Measurements from ENCODE around the gene HSPA5.
"Not testable (repeated sequence)": the region's sequence is repeated elsewhere in the genome, so short reads cannot be mapped to it uniquely, and the experiment has no call there.

Gene HSPA5

DNA sequence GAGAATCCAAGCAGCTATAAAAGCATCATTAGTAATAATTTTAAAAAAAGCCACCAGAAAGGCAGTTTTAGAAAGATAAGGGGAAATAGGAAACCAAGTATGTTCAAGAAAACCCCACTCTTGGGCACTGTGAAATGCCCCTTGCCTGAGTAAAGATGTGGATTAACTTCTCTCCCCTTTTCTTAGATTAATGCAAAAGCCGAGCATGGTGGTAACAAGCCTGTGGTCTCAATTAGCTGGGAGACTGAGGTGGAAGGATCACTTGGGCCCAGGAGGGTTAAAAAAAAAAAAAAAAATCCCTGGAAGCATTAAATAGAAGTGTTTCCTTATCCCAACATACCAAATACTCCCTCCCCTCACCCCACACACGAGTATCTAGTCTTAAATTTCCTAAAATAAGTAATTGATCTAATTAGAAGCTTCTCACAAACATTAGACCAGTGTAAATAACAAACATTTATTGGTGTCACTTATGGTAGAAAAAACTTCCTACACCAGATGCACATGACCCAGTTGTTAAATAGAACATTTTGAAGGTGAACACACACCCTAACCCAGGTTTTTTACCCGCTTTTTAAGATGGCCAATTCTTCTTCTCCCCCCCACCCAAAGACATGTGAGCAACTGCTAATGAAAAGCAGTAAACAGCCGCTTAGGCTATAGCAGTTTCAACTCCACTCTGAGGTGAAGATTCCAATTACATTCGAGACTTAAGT lies 5.2 kb downstream of the HSPA5 start:
- Histone ChIP-seq H2BK15ac (replicated peaks; ENCODE audit: low read depth) (no peak overlapping the region), H4K5ac (ENCODE audit: low read length) (no peak overlapping the region), H3K18ac (ENCODE audit: low read length) (no peak overlapping the region), H3K79me2 (ENCODE audit: control insufficient read depth, insufficient read depth, low read length) (peaks cover 37% of the 10 kb centered on the region), H2BK5ac (ENCODE audit: low read length) (no peak overlapping the region), H3K4ac (ENCODE audit: low read depth, low read length) (no peak overlapping the region), H2AK5ac (ENCODE audit: low read length) (no peak overlapping the region), H3K27ac (ENCODE audit: low read depth, low read length) (no peak overlapping the region), H3K23ac (ENCODE audit: low read length) (no peak overlapping the region), H3K4me3 (ENCODE audit: low read length) (no peak overlapping the region), H3K4me2 (ENCODE audit: low read length) (no peak overlapping the region), H3K27me3 (ENCODE audit: insufficient read depth, low read length, poor library complexity) (no peaks in the 10 kb centered on the region), H2BK120ac (ENCODE audit: low read depth, low read length) (no peak overlapping the region), H3K4me1 (ENCODE audit: control insufficient read depth, low read depth, low read length) (peaks cover 1% of the 10 kb centered on the region), H3K36me3 (ENCODE audit: control insufficient read depth, insufficient read depth, low read length) (peaks cover 15% of the 10 kb centered on the region), H3K56ac (ENCODE audit: low read length) (no peak overlapping the region), H3K9ac (ENCODE audit: low read length) (no peak overlapping the region), H4K8ac (ENCODE audit: low read depth, low read length) (no peak overlapping the region), H3K79me1 (ENCODE audit: low read length) (peaks cover 3% of the 10 kb centered on the region)
- 100% methylated on average over 1 of the region's 5 CpGs for WGBS (ENCODE audit: extremely low coverage, insufficient coverage, low lambda C conversion rate)
- no peak for DNase-seq

DNA sequence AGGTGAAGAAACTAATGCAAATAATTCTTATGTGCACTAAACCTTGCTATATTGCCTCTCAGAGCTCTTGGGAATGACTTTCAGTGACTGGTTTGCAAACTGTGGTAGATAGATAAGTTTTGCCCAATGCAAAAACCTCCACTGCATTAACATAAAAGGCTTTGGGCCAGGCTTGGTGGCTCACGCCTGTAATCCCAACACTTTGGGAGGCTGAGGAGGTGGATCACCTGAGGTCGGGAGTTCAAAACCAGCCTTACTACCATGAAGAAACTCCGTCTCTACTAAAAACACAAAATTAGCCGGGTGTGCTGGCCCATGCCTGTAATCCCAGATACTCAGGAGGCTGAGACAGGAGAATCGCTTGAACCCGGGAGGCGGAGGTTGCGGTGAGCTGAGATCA lies 7.0 kb downstream of the HSPA5 start:
- not testable (repeated sequence) for H3K4ac ChIP-seq (ENCODE audit: low read depth, low read length); H2BK15ac ChIP-seq (replicated peaks; ENCODE audit: low read depth); H3K27me3 ChIP-seq (ENCODE audit: insufficient read depth, low read length, poor library complexity); H4K8ac ChIP-seq (ENCODE audit: low read depth, low read length); H3K4me2 ChIP-seq (ENCODE audit: low read length); H3K23ac ChIP-seq (ENCODE audit: low read length); H3K4me3 ChIP-seq (ENCODE audit: low read length); DNase-seq; H2BK5ac ChIP-seq (ENCODE audit: low read length); H3K27ac ChIP-seq (ENCODE audit: low read depth, low read length); H3K79me1 ChIP-seq (ENCODE audit: low read length); H2AK5ac ChIP-seq (ENCODE audit: low read length); H3K56ac ChIP-seq (ENCODE audit: low read length); H2BK120ac ChIP-seq (ENCODE audit: low read depth, low read length); H4K5ac ChIP-seq (ENCODE audit: low read length); H3K4me1 ChIP-seq (ENCODE audit: control insufficient read depth, low read depth, low read length); H3K18ac ChIP-seq (ENCODE audit: low read length); H3K9ac ChIP-seq (ENCODE audit: low read length)
- Histone ChIP-seq H3K79me2 (ENCODE audit: control insufficient read depth, insufficient read depth, low read length) (peaks cover 20% of the 10 kb centered on the region), H3K36me3 (ENCODE audit: control insufficient read depth, insufficient read depth, low read length) (peaks cover 12% of the 10 kb centered on the region)
- no CpG with 5 or more reads among the region's 8 CpGs for WGBS (ENCODE audit: extremely low coverage, insufficient coverage, low lambda C conversion rate)

DNA sequence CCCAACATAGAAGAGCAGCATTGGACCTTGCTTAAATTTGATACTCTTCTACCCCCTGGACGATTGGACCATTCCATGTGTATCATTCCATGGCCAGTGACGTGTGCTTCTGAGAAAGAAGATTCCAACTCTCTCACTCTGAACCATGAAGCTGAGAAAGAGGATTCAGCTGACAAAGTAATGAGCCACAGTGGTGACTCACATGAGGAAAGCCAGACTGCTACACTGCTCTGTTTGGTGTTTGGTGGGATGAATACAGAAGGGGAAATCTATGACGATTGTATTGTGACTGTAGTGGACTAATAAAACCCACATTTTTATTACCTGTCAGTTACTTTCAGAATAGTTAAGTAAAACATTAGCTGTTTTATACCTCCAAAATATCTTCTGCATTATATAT lies 7.5 kb downstream of the HSPA5 start:
- H4K8ac ChIP-seq (ENCODE audit: low read depth, low read length) = no peak overlapping the region
- no peaks in the 10 kb centered on the region for H3K4me1 ChIP-seq (ENCODE audit: control insufficient read depth, low read depth, low read length)
- no peak for DNase-seq
- H3K4ac ChIP-seq (ENCODE audit: low read depth, low read length) = no peak overlapping the region
- no peak overlapping the region for H2AK5ac ChIP-seq (ENCODE audit: low read length)
- H3K79me1 ChIP-seq (ENCODE audit: low read length) = peaks cover 3% of the 10 kb centered on the region
- peaks cover 16% of the 10 kb centered on the region for H3K79me2 ChIP-seq (ENCODE audit: control insufficient read depth, insufficient read depth, low read length)
- H3K9ac ChIP-seq (ENCODE audit: low read length) = no peak overlapping the region
- WGBS (ENCODE audit: extremely low coverage, insufficient coverage, low lambda C conversion rate) = no CpG with 5 or more reads among the region's 3 CpGs
- no peak overlapping the region for H2BK15ac ChIP-seq (replicated peaks; ENCODE audit: low read depth)
- H2BK5ac ChIP-seq (ENCODE audit: low read length) = no peak overlapping the region
- no peak overlapping the region for H2BK120ac ChIP-seq (ENCODE audit: low read depth, low read length)
- no peak overlapping the region for H3K4me2 ChIP-seq (ENCODE audit: low read length)
- H3K27ac ChIP-seq (ENCODE audit: low read depth, low read length) = no peak overlapping the region
- no peak overlapping the region for H3K23ac ChIP-seq (ENCODE audit: low read length)
- no peak overlapping the region for H3K4me3 ChIP-seq (ENCODE audit: low read length)
- no peak overlapping the region for H3K56ac ChIP-seq (ENCODE audit: low read length)
- H3K27me3 ChIP-seq (ENCODE audit: insufficient read depth, low read length, poor library complexity) = no peaks in the 10 kb centered on the region
- H4K5ac ChIP-seq (ENCODE audit: low read length) = no peak overlapping the region
- H3K18ac ChIP-seq (ENCODE audit: low read length) = no peak overlapping the region
- H3K36me3 ChIP-seq (ENCODE audit: control insufficient read depth, insufficient read depth, low read length) = peaks cover 11% of the 10 kb centered on the region

DNA sequence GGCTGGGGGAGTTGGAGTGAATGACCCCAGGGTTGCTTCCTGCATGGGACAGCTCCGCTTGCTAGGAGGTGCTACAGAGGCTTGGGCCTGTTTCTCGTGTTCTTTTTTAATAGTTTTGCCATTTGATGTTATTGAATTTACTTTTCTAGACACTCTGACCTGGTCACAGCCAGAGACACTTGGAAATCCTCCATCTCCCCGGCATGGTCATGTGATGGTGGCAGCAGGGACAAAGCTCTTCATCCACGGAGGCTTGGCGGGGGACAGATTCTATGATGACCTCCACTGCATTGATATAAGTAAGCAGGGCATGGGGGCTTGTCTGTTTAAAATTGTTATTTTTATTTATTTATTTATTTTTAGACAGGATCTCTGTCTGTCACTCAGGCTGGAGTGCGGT lies 13.4 kb downstream of the HSPA5 start:
- no CpG with 5 or more reads among the region's 6 CpGs for WGBS (ENCODE audit: extremely low coverage, insufficient coverage, low lambda C conversion rate)
- Histone ChIP-seq H3K79me2 (ENCODE audit: control insufficient read depth, insufficient read depth, low read length) (no peaks in the 10 kb centered on the region), H3K36me3 (ENCODE audit: control insufficient read depth, insufficient read depth, low read length) (peaks cover 2% of the 10 kb centered on the region), H3K18ac (ENCODE audit: low read length) (no peak overlapping the region), H3K4ac (ENCODE audit: low read depth, low read length) (no peak overlapping the region), H3K27ac (ENCODE audit: low read depth, low read length) (no peak overlapping the region), H3K4me3 (ENCODE audit: low read length) (no peak overlapping the region), H2AK5ac (ENCODE audit: low read length) (no peak overlapping the region), H3K27me3 (ENCODE audit: insufficient read depth, low read length, poor library complexity) (no peaks in the 10 kb centered on the region), H3K4me2 (ENCODE audit: low read length) (no peak overlapping the region), H2BK15ac (replicated peaks; ENCODE audit: low read depth) (no peak overlapping the region), H2BK5ac (ENCODE audit: low read length) (no peak overlapping the region), H3K23ac (ENCODE audit: low read length) (no peak overlapping the region), H3K4me1 (ENCODE audit: control insufficient read depth, low read depth, low read length) (no peaks in the 10 kb centered on the region), H3K79me1 (ENCODE audit: low read length) (no peaks in the 10 kb centered on the region), H3K56ac (ENCODE audit: low read length) (no peak overlapping the region), H3K9ac (ENCODE audit: low read length) (no peak overlapping the region), H4K8ac (ENCODE audit: low read depth, low read length) (no peak overlapping the region), H4K5ac (ENCODE audit: low read length) (no peak overlapping the region), H2BK120ac (ENCODE audit: low read depth, low read length) (no peak overlapping the region)
- no peak for DNase-seq

GRCh38 chr9:125224858-125225257 lies 16.3 kb downstream of the HSPA5 start:
- H3K23ac ChIP-seq (ENCODE audit: low read length); H3K4me1 ChIP-seq (ENCODE audit: control insufficient read depth, low read depth, low read length); DNase-seq; H3K27ac ChIP-seq (ENCODE audit: low read depth, low read length); H3K18ac ChIP-seq (ENCODE audit: low read length); H3K9ac ChIP-seq (ENCODE audit: low read length); H2BK15ac ChIP-seq (replicated peaks; ENCODE audit: low read depth); H3K27me3 ChIP-seq (ENCODE audit: insufficient read depth, low read length, poor library complexity); H3K56ac ChIP-seq (ENCODE audit: low read length); H2AK5ac ChIP-seq (ENCODE audit: low read length); H4K8ac ChIP-seq (ENCODE audit: low read depth, low read length); H3K4me2 ChIP-seq (ENCODE audit: low read length); H2BK120ac ChIP-seq (ENCODE audit: low read depth, low read length); H2BK5ac ChIP-seq (ENCODE audit: low read length); H3K4ac ChIP-seq (ENCODE audit: low read depth, low read length); H3K79me1 ChIP-seq (ENCODE audit: low read length); H3K4me3 ChIP-seq (ENCODE audit: low read length); H3K36me3 ChIP-seq (ENCODE audit: control insufficient read depth, insufficient read depth, low read length); H4K5ac ChIP-seq (ENCODE audit: low read length); H3K79me2 ChIP-seq (ENCODE audit: control insufficient read depth, insufficient read depth, low read length): not testable (repeated sequence)

- Histone ChIP-seq H2BK5ac (ENCODE audit: low read length) (no peak overlapping the region), H3K79me2 (ENCODE audit: control insufficient read depth, insufficient read depth, low read length) (no peaks in the 10 kb centered on the region), H4K5ac (ENCODE audit: low read length) (no peak overlapping the region), H3K4me3 (ENCODE audit: low read length) (no peak overlapping the region), H2BK120ac (ENCODE audit: low read depth, low read length) (no peak overlapping the region), H3K56ac (ENCODE audit: low read length) (no peak overlapping the region), H3K4me1 (ENCODE audit: control insufficient read depth, low read depth, low read length) (no peaks in the 10 kb centered on the region), H2BK15ac (replicated peaks; ENCODE audit: low read depth) (no peak overlapping the region), H3K18ac (ENCODE audit: low read length) (no peak overlapping the region), H3K27ac (ENCODE audit: low read depth, low read length) (no peak overlapping the region), H3K23ac (ENCODE audit: low read length) (no peak overlapping the region), H3K9ac (ENCODE audit: low read length) (no peak overlapping the region), H2AK5ac (ENCODE audit: low read length) (no peak overlapping the region), H3K4ac (ENCODE audit: low read depth, low read length) (no peak overlapping the region), H3K4me2 (ENCODE audit: low read length) (no peak overlapping the region), H4K8ac (ENCODE audit: low read depth, low read length) (no peak overlapping the region), H3K79me1 (ENCODE audit: low read length) (no peaks in the 10 kb centered on the region), H3K27me3 (ENCODE audit: insufficient read depth, low read length, poor library complexity) (no peaks in the 10 kb centered on the region), H3K36me3 (ENCODE audit: control insufficient read depth, insufficient read depth, low read length) (no peaks in the 10 kb centered on the region)
- no CpG with 5 or more reads among the region's 3 CpGs for WGBS (ENCODE audit: extremely low coverage, insufficient coverage, low lambda C conversion rate)
- DNase-seq = no peak
Measured at GRCh38 chr9:125218621-125219020, 22.5 kb downstream of the HSPA5 start.

Data from mesendoderm (in vitro differentiated cells).